GM10266 (cell line): ENCODE data around the gene TNF.
A peak's percentile ranks its signal among the peaks of the same experiment; 100 is the strongest.

Source experiments
- DNase-seq: peaks from one replicate; pipeline ENCODE4 v3.0.0; 2012; ENCODE audit errors: extremely low spot score
- CTCF ChIP-seq: IDR thresholded peaks from 2 replicates; pipeline ENCODE4 v1.5.1; 2012; ENCODE audit warnings: mild to moderate bottlenecking, low read depth; ENCODE audit not compliant: control insufficient read depth, insufficient read depth; ENCODE audit errors: missing control alignments

The TNF gene

DNA sequence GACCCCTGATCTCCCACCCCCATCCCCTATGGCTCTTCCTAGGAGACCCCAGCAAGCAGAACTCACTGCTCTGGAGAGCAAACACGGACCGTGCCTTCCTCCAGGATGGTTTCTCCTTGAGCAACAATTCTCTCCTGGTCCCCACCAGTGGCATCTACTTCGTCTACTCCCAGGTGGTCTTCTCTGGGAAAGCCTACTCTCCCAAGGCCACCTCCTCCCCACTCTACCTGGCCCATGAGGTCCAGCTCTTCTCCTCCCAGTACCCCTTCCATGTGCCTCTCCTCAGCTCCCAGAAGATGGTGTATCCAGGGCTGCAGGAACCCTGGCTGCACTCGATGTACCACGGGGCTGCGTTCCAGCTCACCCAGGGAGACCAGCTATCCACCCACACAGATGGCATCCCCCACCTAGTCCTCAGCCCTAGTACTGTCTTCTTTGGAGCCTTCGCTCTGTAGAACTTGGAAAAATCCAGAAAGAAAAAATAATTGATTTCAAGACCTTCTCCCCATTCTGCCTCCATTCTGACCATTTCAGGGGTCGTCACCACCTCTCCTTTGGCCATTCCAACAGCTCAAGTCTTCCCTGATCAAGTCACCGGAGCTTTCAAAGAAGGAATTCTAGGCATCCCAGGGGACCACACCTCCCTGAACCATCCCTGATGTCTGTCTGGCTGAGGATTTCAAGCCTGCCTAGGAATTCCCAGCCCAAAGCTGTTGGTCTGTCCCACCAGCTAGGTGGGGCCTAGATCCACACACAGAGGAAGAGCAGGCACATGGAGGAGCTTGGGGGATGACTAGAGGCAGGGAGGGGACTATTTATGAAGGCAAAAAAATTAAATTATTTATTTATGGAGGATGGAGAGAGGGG lies 1.9 kb upstream of the TNF start:
- no peak for TF ChIP-seq CTCF
- no peak for DNase-seq

DNA sequence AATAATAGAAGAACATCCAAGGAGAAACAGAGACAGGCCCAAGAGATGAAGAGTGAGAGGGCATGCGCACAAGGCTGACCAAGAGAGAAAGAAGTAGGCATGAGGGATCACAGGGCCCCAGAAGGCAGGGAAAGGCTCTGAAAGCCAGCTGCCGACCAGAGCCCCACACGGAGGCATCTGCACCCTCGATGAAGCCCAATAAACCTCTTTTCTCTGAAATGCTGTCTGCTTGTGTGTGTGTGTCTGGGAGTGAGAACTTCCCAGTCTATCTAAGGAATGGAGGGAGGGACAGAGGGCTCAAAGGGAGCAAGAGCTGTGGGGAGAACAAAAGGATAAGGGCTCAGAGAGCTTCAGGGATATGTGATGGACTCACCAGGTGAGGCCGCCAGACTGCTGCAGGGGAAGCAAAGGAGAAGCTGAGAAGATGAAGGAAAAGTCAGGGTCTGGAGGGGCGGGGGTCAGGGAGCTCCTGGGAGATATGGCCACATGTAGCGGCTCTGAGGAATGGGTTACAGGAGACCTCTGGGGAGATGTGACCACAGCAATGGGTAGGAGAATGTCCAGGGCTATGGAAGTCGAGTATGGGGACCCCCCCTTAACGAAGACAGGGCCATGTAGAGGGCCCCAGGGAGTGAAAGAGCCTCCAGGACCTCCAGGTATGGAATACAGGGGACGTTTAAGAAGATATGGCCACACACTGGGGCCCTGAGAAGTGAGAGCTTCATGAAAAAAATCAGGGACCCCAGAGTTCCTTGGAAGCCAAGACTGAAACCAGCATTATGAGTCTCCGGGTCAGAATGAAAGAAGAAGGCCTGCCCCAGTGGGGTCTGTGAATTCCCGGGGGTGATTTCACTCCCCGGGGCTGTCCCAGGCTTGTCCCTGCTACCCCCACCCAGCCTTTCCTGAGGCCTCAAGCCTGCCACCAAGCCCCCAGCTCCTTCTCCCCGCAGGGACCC lies 981 bp upstream of the TNF start:
- no peak for DNase-seq
- TF ChIP-seq CTCF = peak; percentile 48

DNA sequence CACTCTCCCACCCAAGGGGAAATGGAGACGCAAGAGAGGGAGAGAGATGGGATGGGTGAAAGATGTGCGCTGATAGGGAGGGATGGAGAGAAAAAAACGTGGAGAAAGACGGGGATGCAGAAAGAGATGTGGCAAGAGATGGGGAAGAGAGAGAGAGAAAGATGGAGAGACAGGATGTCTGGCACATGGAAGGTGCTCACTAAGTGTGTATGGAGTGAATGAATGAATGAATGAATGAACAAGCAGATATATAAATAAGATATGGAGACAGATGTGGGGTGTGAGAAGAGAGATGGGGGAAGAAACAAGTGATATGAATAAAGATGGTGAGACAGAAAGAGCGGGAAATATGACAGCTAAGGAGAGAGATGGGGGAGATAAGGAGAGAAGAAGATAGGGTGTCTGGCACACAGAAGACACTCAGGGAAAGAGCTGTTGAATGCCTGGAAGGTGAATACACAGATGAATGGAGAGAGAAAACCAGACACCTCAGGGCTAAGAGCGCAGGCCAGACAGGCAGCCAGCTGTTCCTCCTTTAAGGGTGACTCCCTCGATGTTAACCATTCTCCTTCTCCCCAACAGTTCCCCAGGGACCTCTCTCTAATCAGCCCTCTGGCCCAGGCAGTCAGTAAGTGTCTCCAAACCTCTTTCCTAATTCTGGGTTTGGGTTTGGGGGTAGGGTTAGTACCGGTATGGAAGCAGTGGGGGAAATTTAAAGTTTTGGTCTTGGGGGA lies 754 bp downstream of the TNF start:
- no peak for TF ChIP-seq CTCF
- no peak for DNase-seq

- no peak for TF ChIP-seq CTCF
- DNase-seq = peak; percentile 65
These were observed 1.7 kb downstream of the TNF start for GRCh38 chr6:31576897-31577578.

- DNase-seq = no peak
These were observed 2.2 kb downstream of the TNF start for GRCh38 chr6:31577579-31577966.

More at GRCh38 chr6:31577579-31577966, 2.2 kb downstream of the TNF start:
- TF ChIP-seq CTCF = no peak
